ENCODE measurements around the gene PAX5.

The PAX5 gene

DNA sequence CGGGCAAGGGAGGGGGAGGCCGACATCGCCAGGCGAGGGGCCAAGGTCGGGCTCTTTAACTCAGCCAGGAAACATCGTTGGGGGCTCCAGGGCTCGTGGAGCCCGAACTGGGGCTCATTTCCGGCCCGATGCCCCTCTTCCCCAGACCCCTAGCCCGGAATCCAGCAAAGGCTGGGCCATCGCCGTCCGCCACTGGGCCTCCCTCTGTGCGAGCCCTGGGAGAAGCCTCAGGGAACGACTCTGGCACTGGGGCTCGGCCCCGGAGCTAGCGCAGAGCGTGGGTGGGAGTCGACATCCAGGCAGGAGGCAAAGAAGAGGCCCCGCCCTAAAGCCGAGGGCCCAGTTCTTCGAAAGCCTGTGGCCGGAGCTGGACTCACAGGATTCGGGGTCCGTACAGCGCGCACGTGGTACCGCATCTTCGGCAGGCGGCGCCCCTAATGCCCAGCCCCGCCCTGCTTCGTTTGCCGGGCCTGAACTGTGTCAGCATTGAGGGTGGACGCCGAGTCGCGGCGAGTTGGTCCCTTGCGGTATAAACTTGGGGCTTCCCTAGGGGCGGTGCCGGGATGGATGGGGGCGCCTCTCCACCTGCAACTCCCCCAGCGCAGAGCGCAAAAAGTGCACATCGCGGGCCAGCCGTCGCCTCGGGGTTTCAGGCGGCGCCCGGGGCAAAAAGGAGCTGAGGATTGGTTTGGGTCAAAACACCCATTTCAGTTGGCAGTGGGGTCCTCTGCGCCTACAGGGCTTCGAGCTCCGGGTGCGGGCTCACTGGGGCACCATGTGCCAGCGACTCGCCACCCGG, 3.6 kb upstream of the PAX5 start:
- DNase-seq (ENCODE audit: low read depth), result no peak

- DNase-seq (ENCODE audit: low read depth), result peak; percentile 49
Observed at GRCh38 chr9:37036776-37037502, 2.9 kb upstream of the PAX5 start.

GRCh38 chr9:37036371-37036775, 2.3 kb upstream of the PAX5 start:
- no peak for DNase-seq (ENCODE audit: low read depth)

DNA sequence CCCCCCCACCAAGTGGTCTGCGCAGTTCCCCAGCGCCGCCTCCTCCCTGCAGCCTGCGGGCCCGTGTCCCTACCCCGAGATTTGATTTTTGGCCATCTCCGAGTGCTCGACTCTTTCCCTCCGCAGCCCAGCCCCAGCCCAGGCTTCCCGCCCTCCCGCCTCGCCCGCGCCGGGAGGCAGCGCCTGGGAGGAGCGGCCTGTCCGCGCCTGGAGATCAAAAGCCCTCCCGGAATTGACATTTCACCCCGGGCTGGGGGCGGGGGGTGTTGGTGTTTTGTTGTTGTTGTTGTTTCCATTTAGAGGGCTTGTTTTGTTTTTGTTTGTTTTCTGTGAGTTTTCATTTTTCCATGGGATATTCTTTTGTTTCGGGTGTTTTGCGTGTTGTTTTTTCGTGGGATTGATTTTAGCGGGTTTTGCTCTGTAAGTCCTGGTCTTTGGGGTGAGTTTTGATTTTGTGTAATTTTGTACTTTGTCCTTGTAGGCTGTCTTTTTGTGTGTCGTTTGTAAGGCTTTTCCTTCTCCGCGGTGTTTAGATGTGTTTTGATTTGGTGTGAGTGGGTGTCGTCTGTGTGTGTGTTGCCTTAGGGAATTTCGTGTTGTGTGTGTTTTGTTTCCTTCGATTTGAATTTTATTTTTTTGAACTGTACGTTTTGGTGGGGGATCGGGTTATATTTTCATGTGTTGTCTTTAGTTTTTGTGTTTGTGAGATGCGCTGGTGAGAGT, 1.7 kb upstream of the PAX5 start:
- DNase-seq (ENCODE audit: low read depth), result no peak

DNA sequence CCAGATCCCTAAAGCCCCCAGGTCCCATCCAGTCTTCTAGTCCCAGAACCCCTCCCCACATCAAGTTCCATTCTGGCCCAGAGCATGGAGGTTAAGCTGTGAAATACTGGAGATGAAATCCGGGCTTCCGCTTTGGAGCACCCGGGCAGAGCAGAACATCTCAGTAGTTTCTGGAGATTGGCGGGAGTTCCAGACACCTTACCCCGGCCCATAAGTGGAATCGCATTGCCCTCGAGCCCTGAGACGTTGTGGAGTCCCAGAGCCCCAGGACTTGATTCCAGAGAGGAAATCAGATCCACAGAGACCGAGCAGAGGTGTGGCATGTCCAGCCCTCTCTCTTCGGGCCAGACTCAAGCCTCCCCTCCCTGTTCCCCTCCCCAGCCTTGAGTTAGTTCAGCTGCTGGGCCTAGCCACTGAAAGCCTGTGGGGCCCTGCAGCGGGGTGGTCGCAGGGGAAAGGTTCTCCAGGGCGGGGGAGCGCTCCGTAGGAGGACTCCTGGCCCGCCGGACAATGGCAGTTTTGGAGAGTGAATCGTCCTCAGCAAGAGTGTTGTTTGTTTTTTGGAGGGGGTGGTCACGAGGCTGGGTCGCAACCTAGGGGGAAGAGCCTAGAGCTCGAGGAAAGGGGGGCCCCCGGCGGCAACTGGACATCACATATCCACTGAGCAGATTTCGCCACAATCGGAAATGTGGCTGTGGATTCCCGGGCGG, 1.0 kb upstream of the PAX5 start:
- no peak for DNase-seq (ENCODE audit: low read depth)

- no peak for DNase-seq (ENCODE audit: low read depth)
Observed at GRCh38 chr9:37034305-37034937, 353 bp upstream of the PAX5 start.

- no peak for DNase-seq (ENCODE audit: low read depth)
Observed at GRCh38 chr9:37033141-37033540, 927 bp downstream of the PAX5 start.

DNA sequence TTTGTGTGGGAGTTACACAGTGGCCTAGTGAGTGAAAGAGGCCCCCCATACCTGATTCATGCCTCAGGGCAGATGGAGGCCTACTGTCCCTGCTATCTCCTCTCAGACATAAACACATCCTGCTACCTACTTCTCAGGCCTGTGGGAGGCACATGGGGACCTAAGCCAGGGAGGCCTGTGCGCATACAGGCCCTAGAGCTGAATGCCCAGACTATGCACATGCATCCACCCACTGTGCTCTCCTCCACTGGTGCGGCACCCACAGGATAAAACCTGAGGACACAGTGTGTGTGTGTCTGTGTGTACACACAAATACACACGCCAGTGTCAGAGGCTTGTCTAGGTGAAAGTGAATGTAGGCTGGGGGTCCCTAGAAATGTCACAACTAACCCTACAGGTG, 1.4 kb downstream of the PAX5 start:
- DNase-seq (ENCODE audit: low read depth), result no peak

DNA sequence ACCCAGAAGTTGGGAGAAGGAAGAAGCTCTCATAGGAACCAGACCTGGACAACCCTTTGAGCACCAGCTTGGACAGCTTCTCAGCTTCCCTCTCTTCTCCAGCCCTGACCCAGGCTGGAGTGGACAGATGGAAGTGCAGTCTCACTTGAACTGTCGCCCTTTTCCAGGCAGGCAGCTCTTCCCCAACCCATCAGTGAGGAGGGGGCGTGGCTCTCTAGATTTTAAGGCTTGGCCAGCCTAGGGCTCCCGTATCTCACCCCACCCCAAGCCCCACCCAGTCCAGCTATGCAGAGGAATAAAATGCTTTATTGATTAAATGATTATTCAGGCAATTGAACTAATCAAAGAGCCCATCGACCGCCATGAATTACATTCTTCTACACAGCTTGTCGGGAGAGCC, 2.2 kb downstream of the PAX5 start:
- no peak for DNase-seq (ENCODE audit: low read depth)

- DNase-seq (ENCODE audit: low read depth), result no peak
Observed at GRCh38 chr9:37031081-37031480, 3.0 kb downstream of the PAX5 start.

- no peak for DNase-seq (ENCODE audit: low read depth)
Observed at GRCh38 chr9:37030611-37030939, 3.5 kb downstream of the PAX5 start.

- DNase-seq (ENCODE audit: low read depth), result no peak
Observed at GRCh38 chr9:37029776-37030610, 4.1 kb downstream of the PAX5 start.

- DNase-seq (ENCODE audit: low read depth), result no peak
Observed at GRCh38 chr9:37029304-37029775, 4.7 kb downstream of the PAX5 start.

GRCh38 chr9:37028420-37029031, 5.5 kb downstream of the PAX5 start:
- DNase-seq (ENCODE audit: low read depth), result no peak

- DNase-seq (ENCODE audit: low read depth), result peak; percentile 64
Observed at GRCh38 chr9:37027582-37028419, 6.3 kb downstream of the PAX5 start.

DNA sequence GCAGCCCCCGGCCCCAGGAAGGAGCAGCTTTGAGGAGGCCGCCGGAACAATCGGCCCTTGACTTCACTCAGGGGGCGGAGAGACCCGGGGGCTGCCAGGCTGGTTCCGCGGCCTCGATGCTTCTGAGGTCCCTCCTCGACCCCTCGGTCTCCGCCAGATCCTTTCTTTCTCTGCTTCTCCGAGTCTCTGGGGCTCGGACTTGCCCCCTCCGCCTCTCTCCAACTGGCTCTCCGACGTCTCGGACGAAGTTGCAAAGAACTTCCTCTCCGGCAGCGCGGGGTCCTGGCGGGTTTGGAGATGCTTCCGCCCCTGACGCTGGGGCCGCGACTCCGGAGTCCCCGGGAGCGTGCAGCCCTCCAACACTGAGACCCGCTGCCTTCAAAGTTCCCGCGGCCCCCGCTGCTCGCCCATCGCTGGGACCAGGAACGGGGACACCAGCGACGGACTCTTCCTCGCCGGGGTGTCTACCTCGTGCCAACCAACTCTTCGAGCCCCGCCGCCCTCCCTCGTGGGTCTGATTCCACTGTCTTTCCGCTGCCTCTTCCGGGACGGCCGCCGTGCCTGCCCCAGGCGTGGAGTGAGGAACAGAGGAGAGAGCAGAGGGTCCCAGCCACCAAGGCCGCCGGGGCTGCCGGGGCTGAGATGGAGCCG, 7.0 kb downstream of the PAX5 start:
- no peak for DNase-seq (ENCODE audit: low read depth)

- DNase-seq (ENCODE audit: low read depth), result no peak
Observed at GRCh38 chr9:37026113-37026930, 7.7 kb downstream of the PAX5 start.

GRCh38 chr9:37025823-37026112, 8.3 kb downstream of the PAX5 start:
- DNase-seq (ENCODE audit: low read depth), result no peak
